HG03460 (cell line): ENCODE results near the gene PHC3.
"Not testable (repeated sequence)": the region's sequence is repeated elsewhere in the genome, so short reads cannot be mapped to it uniquely, and the experiment has no call there.

ENCODE experiments used
- ATAC-seq: cut with Tn5 transposase; IDR thresholded peaks from one replicate; pipeline ENCODE4 v1.9.1; 2021; ENCODE audit not compliant: unreplicated experiment

Gene PHC3

DNA sequence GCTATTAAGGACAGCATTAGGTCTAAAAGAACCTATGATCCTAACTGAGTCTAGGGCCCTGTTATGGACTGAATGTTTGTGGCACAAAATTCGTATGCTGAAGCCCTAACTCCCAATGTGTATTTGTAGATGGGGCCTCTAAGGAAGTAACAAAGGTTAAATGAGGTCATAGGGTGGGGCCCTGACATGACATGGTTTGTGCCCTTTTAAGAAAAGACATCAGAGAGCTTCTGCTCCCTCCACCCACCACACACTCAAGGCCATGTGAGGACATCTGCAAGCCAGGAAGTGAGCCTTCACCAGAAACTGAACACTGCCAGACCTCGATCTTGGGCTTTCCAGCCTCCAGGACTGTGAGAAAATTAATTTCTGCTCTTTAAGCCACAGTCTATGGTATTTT lies 49.2 kb downstream of the PHC3 start:
- no peak for ATAC-seq

DNA sequence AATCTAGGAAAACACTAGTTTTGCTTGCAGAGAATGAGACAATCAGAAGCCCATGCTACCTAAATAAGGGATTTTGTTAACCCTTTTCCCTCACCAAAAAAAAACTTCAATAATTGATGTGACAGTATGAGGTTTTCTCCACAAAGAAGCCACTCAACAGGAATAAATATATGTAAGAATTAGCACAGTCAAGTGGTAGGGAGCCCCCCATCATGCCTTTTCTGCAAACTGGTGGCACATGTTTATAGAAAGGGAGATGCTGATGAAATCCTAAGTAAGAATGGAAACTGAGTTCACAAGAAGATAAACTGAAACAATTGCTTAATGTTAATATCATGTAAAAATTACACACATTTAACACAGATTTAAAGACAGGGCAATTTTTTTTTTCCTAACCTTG lies 51.0 kb downstream of the PHC3 start:
- no peak for ATAC-seq

DNA sequence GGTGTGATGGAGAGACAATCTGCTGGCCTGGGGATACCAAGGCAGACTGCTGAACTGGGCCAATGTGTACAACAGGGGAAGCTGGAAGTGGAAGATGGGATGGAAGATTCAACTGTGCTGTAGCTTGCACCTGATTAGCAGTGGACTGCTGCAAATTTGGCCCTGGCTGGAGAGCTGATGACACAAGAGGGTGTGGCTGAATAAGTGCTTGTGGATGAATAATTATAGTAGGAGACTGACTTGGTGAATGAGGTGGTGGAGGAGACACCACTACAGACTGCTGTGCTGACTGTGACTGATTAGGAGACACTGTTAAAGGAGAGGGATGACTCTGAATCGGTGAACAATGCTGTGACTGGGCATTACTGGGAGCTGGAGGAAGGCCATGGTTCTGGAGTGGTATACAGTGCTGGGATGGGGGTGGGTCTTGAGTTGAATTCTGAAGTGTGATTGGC lies 52.5 kb downstream of the PHC3 start:
- peak; percentile 40 for ATAC-seq

DNA sequence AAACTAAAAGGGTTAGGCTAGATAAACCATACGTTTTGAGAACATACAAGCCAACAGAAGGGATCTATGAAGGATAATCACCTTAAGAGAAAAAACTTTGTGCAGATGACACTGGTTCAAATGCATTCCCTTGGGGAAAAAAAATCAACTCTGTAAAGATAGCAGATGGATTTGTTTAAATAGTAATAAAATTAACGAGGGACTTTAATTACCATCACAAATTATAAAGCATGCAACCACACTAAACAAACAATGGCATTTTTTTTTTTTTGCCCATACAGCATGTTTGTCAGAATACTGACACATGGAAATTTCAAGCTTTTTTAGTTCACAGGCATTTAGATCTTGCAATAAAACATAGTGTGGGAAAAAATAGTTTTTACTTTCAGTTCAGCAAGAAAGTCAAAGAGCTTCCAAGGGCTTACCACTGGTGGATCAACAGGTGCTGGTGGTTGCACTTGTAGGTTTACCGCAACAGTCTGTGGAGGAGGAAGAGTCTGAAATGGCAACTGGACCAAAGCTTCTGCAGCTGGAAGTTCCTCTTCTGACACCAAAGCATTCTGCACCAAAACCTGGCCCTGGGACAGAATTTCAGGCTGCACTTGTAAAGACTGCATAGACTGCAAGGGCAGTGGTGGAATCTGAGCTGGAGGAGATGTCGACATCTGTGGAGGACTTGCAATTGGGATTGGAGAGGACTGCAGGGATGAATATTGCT lies 53.1 kb downstream of the PHC3 start:
- ATAC-seq: peak; percentile 95

DNA sequence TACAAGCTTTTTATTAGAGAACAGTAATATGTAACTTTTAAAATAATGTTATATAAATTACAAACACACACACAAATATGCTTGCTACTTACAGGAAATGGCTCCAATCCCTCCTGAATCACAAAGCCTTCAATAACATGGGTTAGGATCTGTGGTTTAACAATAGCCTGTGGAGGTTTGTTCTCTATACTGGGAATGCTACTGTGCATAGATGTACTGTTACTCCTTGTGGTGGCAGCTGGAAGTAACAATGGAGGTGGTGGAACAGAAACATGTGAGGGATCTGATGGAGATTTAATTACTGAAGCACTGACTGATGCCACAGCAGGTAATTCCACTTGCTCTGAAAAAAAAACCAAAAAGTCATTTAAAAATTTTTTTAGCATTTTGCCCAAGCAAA lies 64.4 kb downstream of the PHC3 start:
- no peak for ATAC-seq

DNA sequence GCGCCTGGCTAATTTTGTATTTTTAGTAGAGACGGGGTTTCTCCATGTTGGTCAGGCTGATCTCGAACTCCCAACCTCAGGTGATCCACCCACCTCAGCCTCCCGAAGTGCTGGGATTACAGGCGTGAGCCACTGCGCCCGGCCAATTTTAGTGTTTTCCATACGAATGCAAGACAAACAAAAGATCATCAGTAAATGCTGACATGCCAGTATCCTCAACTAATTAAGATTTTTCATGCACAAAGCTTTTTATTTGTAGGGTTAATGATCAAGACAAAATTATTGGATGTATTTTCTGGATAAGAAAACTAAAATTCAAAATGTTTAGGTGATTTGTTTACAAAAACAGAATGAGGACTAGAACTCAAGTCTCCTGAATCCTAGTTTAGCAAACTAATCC lies 67.4 kb downstream of the PHC3 start:
- ATAC-seq: not testable (repeated sequence)

DNA sequence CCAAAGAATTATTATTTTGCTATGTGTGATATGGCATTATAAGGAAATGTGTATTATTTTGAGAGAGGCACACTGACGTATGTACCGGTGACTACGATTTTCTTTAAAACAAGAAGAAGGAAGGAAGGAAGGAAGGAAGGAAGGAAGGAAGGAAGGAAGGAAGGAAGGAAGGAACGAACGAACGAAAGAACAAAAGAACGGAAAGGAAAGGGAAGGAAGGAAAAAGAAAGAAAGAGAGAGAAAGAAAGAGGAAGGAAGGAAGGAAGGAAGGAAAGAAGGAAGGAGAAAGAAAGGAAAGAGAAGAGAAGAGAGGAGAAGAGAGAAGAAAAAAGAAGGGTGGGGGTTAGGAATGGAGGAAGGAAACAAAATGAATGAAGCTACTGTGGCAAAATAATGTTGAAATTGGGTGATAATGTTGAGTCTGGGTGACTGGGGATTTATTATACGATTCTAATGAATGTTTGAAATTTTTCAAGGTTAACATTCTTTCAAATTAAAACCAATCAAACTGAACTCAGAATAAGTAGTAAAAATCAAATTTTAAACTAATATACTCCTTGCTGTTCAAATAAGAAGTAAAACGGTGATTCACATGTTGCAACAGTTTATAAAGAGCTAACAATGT lies 70.3 kb downstream of the PHC3 start:
- no peak for ATAC-seq

DNA sequence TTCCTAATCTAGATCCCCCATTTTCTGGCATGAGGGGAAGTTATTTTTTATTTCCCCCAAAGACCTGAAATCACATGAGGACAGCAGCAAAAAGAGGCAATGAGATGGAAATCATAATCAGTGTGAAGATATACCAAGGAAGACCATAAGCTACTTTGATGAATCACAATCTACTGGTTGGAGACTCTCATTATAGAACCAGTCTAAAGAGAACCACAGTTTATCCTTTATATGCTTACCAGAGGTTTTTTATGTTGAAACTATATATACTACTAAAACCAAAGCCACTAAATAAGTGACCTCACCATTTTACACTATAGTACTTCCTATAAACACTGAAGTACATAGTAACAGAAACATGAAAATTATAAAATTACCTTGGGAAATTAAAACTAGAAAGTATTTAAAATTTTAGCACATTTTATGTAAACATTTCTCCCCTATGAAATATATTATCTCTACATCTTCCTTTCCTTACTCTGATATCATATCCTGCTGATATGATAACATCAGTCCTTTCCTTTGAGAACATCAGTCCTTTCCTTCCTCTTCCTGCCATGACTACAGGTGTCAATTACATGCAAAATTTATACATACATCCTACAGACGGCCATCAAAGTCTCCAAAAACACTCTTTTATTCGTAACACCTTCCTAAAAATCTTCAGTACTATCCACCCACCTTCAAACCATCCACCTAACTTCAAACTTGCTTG lies 71.8 kb downstream of the PHC3 start:
- ATAC-seq: no peak

DNA sequence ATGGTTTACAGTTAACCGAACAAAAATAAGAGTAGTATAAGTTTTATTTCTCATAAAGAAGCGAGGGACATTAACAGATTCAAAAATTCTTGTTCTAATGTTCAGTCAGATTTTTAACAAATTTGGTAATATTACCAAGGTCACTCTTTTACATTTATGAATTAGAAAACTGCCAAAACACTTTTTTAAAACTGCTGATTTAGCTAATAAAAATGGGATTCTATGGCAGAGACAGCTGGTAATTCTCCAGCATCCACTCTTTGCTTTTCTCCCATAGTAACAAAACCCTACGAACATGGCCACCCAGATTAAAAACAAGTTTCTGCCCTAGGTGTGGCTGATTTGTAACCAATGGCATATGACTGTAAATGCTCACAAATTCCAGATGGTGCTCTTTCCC lies 72.6 kb downstream of the PHC3 start:
- ATAC-seq: no peak

DNA sequence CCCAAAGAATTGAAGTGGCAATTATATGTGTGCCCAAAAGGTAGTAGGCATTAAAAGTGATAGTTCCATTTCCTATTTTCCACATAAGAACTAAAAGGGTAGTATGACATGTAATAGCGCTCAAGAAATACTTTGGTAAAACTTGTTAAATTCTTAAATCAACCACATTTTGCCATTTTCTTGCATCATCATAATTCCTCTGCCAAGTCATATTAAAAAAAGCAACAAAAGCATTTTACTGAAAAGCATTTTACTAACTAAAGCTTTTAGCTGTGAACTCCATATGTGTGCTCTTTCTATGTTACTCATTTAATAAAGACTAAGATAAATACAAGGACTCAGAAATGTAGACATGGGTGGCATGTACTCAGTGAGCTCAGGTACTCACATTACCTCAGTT lies 73.6 kb downstream of the PHC3 start:
- ATAC-seq: no peak

DNA sequence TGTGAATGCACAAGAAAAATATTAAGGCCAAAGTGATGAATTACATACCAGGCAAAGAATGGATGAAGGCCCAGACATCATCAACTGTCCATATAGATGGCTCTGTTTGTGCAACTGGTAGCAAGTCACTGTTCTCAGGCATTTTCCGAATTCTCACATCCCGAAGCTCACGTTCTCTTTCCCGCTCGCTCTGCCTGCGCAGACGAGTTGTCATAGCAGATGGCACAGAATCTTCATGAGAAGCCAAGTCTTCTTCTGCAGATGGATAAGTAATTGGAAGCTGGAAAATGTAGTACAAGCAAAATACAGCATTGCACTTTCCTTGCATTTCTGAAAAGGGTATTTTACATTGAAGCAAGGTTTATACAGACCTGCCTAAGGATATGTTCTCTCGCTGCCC lies 79.1 kb downstream of the PHC3 start:
- ATAC-seq: no peak

DNA sequence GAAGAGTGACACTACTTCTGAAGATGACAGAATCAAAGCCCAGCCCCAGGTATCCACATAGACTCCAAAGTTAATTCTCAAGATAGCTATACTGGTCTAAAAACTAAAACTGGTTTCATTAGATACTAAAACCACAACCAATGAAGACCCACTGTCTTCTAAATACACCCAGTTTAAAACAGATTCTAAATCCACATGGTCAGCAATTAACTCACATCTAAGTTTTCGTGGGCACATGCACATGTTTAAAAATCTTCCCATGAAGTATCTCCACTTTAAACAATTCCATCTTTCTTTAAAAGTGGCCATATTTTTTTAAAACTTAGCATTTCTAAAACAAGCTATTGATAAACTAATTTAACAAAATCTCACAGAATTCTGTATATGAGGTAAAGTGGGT lies 80.6 kb downstream of the PHC3 start:
- ATAC-seq: no peak

DNA sequence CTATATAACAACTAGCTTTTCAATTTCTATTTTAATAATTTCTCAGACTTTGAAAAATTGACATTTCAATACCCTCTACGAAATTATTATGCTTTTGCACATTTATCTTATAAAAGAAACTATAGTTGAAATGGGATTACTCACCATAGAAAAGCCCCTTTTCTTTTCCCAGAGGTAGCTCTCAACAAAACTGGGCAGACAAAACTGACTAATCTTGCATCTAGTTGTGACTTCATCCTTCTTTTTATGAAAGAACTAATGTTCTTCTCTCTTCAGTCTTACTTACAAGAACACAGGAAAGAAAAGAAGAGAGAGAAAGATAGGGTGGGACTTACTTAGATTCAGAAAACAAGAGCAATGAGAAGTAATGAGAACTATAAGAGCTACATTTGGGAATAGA lies 82.8 kb downstream of the PHC3 start:
- no peak for ATAC-seq

DNA sequence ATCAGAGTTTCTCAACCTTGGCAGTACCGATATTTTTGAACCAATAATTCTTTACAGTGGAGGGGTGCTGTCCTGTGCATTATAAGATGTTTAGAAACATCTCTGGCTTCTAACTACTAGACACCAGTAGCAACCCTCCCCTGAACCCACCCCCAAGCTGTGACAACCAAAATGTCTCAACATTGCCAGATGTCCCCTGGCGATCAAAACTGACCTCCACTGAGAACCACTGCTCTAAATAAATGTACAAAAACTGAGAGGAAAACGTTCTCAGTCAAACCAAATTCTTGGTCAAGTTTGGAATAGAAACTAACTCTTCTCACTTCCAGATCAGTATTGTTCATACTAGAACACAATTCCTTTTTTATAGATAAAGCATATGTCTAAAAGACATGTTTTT lies 85.2 kb downstream of the PHC3 start:
- ATAC-seq: no peak

DNA sequence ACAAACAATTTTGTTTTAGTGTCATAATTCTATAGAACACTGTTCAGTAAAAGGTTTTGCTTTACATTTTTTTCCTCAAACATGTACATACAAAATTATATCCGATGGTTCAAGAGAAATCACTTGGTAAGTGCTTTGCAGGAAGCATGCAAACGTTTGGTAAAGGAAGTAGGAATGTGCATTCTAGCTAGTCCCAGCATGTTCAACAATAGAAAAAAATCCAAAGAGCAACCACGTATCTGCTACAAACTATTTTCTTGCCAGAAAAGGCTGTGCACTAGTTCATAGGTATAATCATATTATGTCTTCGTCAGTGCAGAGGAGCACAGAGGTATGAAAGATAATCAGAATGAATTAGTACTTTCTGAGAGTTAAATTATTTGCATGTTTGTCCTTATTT lies 85.8 kb downstream of the PHC3 start:
- ATAC-seq: no peak

DNA sequence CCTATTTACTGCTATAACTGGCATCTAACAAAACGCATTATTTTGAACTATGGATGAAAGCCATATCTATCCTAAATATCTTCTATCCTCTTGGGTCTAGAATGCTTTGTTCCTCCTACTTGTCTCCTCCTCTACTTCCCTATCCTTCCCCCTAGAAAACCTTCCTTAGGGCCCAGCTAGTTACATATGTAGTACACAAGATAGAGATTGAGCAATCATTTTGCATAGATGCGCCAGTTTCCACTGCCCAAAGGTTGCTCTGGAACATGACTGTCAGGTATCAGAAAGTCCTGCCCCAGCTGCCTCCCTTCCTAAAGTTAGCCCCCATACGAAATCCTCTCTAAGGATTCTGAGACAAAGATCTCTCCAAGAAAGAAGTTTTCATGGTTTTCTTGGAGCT lies 88.6 kb downstream of the PHC3 start:
- no peak for ATAC-seq

DNA sequence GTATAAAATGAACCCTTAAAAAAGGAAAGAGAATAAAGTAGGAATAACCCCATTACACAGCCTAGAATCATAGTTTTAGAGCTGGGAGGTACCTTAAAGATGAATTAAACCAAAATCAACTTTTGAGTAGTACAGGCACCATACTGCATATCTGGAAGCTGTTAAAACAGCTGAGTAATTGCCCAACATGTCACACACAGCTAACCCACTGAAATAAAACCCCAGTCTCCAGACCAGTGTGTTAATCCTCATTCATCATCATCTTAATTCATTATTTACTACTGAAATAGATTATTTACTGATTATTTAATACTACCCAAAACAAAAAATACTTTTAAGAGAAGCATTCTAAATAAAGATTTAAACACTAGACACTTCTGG lies 90.9 kb downstream of the PHC3 start:
- ATAC-seq: no peak

DNA sequence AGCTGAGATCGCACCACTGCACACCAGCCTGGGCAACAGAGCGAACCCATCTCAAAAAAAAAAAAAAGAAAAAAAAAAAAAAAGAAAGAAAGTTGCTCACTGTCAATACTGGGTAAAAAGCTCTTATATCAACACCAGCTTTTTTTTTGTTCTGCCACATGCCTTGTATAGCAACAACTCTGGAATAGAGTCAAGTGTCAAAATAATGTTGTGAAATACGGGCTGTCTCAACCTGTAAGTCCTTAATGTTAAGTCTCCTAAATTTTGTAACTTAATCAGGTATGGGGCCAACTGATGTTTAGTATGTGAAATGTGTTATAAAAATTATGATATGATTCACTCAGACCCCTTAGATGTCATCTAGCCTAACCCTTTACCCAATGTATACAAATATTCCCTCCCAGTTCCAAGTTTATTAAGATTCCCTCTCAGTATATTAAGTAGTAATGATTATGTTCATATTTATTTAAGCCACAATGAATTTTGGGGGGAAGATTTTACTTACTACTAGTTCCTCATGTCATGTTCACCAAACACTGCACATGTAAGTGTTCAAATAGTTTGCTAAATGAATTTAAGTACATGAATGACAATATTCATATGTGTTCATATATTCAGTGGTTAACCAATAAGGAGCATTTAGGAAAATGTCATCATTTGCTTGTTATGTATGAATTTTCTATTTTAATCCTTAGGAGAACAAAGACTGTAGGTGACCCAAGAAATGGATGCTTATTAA lies 91.5 kb downstream of the PHC3 start:
- ATAC-seq: no peak

DNA sequence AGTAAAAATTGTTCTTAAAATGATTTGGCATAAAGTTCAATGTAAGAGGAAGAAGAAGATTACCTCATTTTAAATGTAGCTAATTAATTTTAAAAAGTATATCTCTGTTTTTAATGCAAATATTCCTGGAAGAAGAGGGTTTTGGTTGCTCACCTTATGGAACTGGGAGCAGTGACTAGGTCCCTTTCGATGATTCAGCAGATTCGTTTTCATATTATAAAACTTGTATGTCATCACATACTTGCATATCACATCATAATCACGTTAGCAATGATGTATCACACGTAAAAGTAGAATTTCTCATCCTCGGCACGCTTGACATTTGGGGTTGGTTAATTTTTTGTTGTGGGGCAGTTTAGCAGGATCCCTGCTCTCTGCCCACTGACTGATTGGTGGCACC lies 96.1 kb downstream of the PHC3 start:
- ATAC-seq: no peak

DNA sequence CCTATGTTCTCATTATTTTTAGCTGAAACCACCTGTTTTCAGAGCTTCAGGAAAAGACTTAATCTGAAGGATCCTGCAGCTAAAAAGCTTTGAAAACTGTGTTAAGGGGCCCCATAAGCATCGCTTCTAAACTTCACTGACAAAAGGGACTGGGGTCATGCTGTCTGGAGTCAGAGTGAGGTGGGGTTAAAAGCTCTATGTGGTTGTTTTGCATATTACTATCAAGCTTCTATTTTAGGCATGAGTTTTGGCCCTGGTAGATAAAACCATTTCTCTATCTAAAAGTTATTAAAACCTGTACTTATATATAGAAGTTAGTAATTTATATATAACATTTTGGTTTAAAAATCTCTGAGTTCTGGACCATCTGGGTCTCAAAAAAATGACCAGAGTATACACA lies 98.2 kb downstream of the PHC3 start:
- ATAC-seq: no peak

DNA sequence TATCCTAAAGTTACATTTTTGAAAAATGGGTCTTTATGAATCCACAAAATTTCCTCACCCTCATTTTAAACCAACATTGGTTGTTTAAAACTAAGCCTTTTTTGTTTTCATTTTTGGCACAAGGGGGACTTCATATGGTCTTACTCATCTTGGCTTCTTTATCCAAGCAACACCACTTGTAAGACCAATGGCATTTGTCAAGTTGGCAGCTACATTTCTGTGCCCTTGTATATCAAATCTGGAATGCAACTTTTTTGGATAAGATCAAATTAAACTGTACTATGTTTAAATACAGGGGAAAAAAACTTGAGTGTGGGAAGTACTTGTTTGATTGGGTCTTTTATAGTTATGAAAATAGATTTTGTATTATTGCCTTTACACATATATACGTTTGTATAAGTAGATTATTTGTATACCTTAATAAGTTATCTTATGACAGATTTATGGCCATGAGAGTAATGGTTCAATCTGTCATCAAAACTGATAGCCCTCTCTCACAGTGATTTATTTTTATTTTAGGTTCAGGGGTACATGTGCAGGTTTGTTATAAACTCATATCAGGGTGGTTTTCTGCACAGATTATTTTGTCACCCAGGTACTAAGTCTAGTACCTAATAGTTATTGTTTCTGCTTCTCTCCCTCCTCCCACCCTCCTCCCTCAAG lies 100.3 kb downstream of the PHC3 start:
- no peak for ATAC-seq
